HG03520 (cell line): ENCODE measurements around the gene RAPGEF6.
"Not testable (repeated sequence)": the region's sequence is repeated elsewhere in the genome, so short reads cannot be mapped to it uniquely, and the experiment has no call there.

Source experiments
- ATAC-seq: cut with Tn5 transposase; IDR thresholded peaks from one replicate; pipeline ENCODE4 v1.9.1; 2021; ENCODE audit warnings: mild to moderate bottlenecking, moderate library complexity; ENCODE audit not compliant: unreplicated experiment

The RAPGEF6 gene

GRCh38 chr5:131394128-131394527, 240.9 kb downstream of the RAPGEF6 start:
- peak; percentile 48 for ATAC-seq

GRCh38 chr5:131393498-131393968, 241.5 kb downstream of the RAPGEF6 start:
- no peak for ATAC-seq

- no peak for ATAC-seq
Observed at GRCh38 chr5:131392466-131393095, 242.4 kb downstream of the RAPGEF6 start.

- ATAC-seq = no peak
Observed at GRCh38 chr5:131389869-131390265, 245.2 kb downstream of the RAPGEF6 start.

GRCh38 chr5:131389096-131389868, 245.7 kb downstream of the RAPGEF6 start:
- ATAC-seq = peak; percentile 31

- no peak for ATAC-seq
Observed at GRCh38 chr5:131387255-131387654, 247.8 kb downstream of the RAPGEF6 start.

- ATAC-seq = no peak
Observed at GRCh38 chr5:131386779-131387178, 248.2 kb downstream of the RAPGEF6 start.

- no peak for ATAC-seq
Observed at GRCh38 chr5:131386124-131386523, 248.9 kb downstream of the RAPGEF6 start.

GRCh38 chr5:131384616-131385214, 250.3 kb downstream of the RAPGEF6 start:
- no peak for ATAC-seq

GRCh38 chr5:131384173-131384572, 250.9 kb downstream of the RAPGEF6 start:
- ATAC-seq = no peak

- peak; percentile 64 for ATAC-seq
Observed at GRCh38 chr5:131382407-131383395, 252.3 kb downstream of the RAPGEF6 start.

- ATAC-seq = peak; percentile 45
Observed at GRCh38 chr5:131381777-131382176, 253.3 kb downstream of the RAPGEF6 start.

- no peak for ATAC-seq
Observed at GRCh38 chr5:131381021-131381420, 254.0 kb downstream of the RAPGEF6 start.

- ATAC-seq = not testable (repeated sequence)
Observed at GRCh38 chr5:131380238-131380637, 254.8 kb downstream of the RAPGEF6 start.

GRCh38 chr5:131379723-131380122, 255.3 kb downstream of the RAPGEF6 start:
- peak; percentile 30 for ATAC-seq

GRCh38 chr5:131378721-131379541, 256.1 kb downstream of the RAPGEF6 start:
- ATAC-seq = peak; percentile 16

GRCh38 chr5:131377785-131378325, 257.2 kb downstream of the RAPGEF6 start:
- ATAC-seq = no peak

GRCh38 chr5:131377346-131377745, 257.7 kb downstream of the RAPGEF6 start:
- no peak for ATAC-seq

- ATAC-seq = no peak
Observed at GRCh38 chr5:131375351-131375750, 259.7 kb downstream of the RAPGEF6 start.
